ENCODE measurements around the gene TSPAN9.
"Not testable (repeated sequence)": the region's sequence is repeated elsewhere in the genome, so short reads cannot be mapped to it uniquely, and the experiment has no call there.

TSPAN9 gene

DNA sequence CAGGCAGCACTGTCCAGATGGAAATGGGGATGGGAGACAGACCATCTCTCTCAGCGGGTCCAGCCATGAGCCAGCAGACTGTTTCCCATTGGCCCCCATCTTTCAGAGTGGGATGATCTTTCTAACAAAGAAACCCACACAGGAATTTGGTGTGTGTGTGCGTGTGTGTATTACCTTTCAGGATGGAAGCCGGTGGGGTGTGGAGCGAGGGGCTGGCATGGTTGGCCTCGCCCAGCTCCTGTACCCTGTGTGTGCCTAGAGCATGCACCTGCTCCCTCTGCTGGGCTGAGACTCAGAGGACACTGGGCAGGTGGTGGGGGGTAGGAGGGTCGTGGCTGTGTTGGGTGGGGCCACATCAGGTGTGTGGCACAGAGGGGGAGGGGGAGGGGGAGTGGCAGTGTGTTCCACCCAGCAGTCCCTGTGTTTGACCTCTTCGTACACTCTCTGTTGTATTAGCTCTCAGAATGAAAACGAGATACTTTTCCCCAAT lies 33.0 kb upstream of the TSPAN9 start:
- DNase-seq (ENCODE audit: low read depth, low spot score): no peak

DNA sequence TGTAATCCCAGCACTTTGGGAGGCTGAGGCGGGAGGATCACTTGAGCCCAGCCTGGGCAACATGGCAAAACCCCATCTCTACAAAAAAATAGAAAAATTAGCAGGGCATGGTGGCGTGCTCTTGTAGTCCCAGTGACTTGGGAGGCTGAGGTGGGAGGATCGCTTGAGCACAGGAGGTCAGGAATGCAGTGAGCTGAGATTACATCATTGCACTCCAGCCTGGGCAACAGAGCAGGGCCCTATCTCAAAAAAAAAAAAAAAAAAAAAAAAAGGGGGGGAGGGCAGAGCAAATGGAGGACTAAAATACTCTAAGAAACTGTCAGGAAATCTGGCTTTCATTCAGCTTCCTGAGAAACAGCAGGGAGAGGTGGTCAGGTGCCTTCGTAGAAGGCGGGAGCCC lies 31.7 kb upstream of the TSPAN9 start:
- no peak for DNase-seq (ENCODE audit: low read depth, low spot score)

DNA sequence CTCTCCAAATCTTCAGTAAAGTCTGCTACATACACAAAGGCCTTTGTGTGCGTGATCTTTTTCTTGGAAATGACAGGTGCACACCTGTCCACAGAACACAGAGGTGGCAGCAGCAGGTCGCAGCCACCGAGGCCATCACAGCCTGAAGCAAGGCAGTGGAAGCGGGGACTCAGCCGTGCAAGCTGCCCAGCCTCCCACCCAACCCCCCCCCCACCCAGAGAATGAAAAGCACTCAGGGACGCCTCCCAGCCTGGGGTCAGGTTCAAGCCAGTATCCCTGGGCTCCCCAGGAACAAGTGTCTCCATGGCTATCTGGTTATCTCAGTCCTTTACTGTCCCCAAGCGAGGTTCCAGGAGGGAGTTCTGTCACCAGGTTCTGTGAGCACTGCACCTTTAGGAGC lies 31.2 kb upstream of the TSPAN9 start:
- no peak for DNase-seq (ENCODE audit: low read depth, low spot score)

DNA sequence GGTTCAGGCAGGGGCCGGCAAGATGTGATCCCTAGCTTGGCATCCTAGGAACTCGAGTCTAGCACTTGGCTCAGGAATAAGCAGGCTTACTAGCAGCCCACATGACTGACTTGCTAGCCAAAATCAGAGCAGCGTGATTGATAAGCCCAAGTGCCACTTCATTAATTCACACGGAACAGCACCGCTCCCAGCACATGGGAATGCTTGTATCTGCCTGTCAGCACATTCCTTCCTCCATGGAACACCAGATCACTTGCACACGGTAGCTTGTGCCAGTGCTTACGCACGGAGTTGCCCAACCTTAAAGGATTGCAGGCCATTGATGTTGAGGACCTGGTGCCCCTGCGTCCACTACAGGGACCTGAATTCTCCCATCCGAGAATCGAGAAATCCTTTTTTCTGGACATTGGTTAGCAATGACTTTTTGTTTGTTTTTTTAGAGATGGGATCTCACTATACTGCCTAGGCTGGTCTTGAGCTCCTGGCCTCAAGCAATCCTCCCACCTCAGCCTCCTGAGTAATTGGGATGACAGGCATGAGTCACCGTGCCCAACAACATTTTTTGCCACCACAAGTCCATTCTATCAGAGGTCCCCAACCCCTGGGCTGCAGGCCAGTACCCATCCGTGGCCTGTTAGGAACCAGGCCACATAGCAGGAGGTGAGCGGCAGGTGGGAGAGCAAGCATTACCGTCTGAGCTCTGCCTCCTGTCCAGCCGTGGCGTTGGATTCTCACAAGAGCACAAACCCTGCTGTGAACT lies 30.6 kb upstream of the TSPAN9 start:
- DNase-seq (ENCODE audit: low read depth, low spot score): no peak

DNA sequence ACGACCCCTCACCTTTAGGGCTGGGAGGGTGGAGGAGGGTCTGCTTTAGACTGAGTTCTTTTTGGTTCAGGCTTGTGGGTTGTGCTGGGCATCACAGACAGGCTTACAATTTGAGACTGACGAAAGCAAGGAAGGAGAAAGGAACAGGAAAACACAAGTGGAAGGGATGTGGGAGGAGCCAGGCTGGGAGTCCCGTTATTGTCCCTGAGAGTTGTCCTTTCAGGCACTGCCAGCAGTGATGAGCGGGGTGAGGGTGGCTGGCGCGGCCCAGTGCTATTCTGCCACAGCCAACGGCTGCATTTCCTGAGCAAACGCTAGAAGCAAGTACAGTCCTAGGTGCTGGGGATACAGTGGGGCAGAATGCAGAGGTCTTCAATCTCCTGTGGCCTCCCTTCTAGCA lies 29.2 kb upstream of the TSPAN9 start:
- DNase-seq (ENCODE audit: low read depth, low spot score): no peak

DNA sequence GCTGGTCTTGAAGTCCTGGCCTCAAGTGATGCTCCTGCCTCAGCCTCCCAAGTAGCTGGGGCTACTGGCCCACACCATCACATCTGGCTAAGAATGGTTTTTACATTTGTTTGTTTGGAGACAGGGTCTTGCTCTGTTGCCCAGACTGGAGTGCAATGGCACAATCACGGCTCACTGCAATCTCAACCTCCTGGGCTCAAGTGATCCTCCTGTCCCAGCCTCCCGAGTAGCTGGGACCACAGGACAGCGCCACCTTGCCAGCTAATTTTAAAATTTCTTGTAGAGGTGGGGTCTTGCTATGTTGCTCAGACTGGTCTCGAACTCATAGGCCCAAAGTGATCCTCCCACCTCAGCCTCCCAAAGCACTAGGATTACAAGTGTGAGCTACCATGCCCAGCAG lies 28.6 kb upstream of the TSPAN9 start:
- no peak for DNase-seq (ENCODE audit: low read depth, low spot score)

DNA sequence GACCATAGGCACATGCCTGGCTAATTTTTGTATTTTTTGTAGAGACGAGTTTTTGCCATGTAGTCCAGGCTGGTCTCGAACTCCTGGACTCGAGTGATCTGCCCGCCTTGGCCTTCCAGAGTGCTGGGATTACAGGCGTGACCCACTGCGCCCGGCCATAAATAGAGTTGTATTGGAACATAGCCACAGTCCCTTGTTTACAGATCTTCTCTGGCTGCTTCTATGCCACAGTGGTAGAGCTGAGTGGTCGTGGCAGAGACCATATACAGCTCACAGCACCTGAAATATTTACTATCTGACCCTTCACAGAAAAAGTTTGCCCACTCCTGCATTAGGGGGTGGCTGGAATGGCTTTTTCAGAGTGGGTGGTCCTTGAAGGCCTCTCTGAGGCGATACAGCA lies 28.0 kb upstream of the TSPAN9 start:
- no peak for DNase-seq (ENCODE audit: low read depth, low spot score)

DNA sequence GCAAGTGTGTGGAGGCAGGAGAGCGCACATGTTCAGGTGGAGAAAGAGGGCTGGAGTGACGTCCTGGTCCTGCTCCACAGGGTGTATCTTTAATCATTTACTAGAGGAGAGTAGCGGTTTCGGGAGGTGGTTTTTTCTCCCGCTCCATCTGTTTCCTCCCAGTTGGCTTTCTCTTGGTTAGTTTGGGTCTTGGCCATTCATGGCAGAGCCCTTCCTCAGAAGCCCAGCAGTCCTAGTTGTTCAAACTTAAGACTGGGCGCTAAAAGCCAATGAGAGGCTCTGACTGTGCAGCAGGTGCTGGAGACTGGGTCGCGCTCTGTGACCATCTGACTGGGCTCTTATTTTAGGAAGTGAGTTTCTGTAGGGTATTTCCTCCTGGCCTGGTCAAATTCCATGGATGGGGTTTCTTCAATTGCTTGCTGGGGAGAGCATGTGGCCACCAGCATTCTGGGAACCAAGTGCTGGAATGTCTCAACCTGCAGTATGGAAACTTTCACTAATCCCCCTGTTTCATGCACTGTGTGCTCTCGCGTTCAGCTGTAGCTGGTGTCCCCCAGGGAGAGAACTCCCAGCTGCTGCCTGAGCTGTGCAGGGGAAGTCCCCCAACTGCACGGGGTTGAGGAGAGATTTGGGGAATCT lies 27.4 kb upstream of the TSPAN9 start:
- no peak for DNase-seq (ENCODE audit: low read depth, low spot score)

DNA sequence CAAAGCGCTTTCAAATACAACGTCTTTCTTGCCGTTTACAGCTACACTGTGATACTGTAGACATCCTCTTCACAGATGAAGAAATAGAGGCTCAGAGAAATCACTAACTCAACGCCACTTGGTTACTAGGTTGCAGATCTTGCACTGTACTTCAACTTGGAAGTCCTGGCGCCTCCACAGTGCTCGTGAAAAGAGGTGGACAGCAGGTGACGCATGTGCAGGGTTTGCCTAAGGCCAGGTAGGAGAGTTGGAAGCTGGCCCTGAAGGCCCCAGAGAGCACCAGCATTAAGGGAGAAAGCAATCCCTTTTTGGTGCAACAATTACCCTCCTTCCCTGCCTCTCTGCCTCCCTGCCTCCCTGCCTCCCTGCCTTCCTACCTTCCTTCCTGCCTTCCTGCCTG lies 22.8 kb upstream of the TSPAN9 start:
- no peak for DNase-seq (ENCODE audit: low read depth, low spot score)

DNA sequence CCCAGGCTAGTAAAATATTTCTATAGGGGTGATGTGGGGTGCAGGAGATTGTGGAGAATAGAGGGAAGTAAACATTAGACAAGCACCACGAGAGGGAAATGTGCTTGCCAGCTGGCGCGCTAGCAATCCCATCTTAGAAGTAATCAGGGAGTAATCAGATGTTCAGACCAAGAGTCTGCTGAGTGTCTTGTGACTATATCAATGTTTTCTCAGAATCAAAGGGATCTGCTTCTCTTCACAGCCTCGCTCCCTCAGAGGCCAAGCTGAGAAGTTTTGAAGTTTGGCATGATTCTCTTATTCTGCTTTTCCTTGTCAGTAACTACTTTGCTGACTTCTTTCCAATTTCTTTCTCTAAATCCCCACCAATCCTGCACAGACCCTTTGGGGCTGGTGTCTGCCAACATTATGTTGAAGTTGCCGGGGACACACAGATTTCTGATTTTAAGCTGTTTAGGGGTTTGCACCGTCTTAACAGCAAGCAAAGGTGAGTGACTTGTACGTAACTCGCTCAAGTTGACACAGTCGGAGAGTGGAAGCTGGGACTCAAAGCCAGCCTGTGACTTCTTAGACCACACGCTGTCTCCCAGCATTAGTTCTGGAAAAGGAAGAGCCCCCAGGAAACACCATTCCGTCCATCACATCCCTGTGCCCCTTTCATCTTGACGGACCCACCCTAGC lies 22.0 kb upstream of the TSPAN9 start:
- no peak for DNase-seq (ENCODE audit: low read depth, low spot score)

DNA sequence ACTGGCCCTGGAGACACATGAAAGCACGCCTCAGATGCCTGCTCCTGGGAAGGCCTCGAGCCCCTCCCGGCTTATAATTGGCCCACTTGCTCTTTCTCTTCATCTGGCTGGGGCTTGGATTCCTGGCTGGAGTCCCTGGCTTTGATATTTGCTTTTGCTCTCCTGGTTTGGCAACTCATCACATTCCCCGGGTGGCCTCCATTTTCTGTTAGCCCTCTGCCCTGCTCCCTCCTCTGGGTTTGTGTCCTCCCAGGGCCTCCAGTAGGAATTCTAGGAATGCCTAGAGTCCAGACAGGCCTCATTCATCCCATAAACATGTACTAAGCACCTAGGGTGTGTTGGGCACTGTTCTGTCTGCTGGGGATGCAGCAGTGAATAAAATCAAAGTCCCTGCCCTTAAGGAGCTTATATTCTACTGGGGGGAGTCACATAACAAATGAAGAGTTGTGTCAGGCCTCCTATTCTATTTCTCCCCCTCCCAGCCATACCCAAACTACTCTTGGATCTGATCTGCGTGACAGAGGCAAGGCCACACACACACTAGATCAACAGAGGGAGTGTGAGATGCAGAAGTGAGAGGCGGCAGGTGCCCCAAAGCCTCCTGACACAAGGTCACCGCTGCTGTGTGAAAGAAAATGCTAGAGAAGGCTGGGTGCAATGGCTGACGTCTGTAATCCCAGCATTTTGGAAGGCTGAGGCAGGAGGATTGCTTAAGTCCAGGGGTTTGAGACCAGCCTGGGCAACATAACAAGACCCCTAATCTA lies 21.3 kb upstream of the TSPAN9 start:
- DNase-seq (ENCODE audit: low read depth, low spot score): no peak

DNA sequence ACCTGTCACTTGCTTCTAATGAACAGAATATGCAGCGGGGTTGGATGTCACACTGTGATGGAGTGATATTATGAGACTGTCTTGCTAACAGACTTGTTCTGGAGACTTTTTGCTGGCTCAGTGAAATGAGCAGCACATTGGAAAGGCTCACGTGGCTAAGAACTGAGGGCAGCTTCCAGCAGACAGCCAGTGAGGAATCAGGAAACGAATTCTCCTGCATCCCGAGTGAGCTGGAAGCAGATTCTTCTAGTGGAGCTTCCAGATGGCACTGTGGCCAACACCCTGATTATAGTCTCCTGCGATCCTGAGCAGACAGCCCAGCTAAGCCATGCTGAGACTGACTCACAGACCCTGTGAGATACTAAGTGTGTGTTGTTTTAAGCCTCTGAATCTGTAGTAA lies 16.1 kb upstream of the TSPAN9 start:
- no peak for DNase-seq (ENCODE audit: low read depth, low spot score)

DNA sequence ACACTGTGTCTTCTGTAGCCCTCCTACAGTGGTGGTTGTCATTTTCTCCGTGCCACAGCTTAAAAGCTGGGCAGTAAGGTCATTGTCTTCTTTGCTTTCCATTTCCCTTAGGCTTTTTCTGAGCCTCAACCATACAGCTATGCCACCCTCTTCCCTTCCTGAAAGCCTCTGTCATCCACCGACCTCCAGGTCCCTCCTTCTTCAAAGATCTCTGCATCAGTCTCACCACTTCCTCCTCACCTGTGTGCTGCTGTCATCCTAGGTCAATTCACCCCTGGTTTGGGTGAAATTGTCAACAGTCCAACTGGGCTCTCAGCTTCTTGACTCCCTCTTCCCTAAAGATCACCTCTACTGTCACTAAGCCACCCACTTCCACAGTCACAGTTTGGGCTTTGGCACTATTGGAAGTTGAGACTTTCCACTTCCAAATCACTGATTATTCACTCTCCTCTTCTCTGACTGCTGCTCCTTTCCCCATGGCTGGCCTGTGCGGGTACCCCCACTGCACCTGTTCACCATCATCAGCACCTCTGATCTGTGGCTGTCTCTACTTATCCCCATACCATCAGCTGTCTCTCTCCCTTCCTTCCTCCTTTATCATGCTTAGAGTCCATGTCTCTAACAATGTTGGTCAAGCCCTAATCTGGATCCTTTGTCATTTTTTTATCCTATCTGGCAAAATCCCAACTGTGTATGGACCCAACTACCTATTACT lies 15.5 kb upstream of the TSPAN9 start:
- no peak for DNase-seq (ENCODE audit: low read depth, low spot score)

DNA sequence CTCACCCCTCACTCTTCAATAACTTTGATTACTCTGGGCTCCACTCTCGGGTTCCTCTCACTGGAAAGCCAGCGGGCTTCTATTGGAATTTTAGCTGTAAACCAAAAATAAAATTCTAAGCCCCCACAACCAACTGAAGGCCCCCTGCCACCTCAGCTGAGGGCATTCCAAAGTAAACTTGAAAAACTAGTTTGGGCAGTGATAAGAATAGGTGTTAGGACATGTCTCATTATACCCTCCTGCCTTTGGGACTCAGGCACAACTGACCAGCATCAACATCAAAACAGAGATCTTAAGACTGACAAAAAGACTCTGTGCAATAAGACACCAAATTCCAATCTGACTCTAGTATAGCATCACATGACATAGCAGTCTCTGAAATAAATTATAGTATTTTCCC lies 11.9 kb upstream of the TSPAN9 start:
- no peak for DNase-seq (ENCODE audit: low read depth, low spot score)

DNA sequence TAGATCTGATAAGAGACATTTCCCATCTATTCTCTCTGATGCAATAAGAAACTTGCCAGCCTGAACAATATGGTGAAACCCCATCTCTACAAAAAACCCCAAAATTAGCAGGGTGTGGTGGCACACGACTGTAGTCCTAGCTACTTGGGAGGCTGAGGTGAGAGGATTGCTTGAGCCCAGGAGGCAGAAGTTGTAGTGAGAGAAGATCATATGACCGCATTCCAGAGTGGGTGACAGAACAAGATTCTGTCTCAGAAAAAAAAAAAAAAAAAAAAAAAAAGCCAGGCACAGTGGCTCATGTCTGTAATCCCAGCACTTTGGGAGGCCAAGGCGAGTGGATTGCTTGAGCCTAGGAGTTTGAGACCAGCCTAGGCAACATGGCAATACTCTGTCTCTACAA lies 11.3 kb upstream of the TSPAN9 start:
- not testable (repeated sequence) for DNase-seq (ENCODE audit: low read depth, low spot score)

DNA sequence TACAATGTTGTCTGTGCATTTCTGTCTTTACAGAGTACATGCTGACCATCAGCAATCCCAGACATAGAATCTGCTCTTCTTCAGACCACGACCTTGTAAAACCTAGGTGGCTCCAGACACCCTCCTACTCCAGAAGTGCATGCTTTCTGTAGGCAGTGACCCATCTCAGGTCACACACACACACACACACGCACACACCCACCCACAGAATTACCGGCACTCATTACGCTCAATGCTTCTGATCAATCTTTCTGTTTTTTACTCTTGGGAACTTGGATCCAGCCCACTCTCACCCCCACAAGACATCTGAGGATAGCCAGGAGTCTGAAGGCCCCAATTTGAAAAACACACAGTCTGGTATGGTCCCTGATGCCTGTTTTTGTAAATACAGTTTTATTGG lies 7.5 kb upstream of the TSPAN9 start:
- no peak for DNase-seq (ENCODE audit: low read depth, low spot score)

DNA sequence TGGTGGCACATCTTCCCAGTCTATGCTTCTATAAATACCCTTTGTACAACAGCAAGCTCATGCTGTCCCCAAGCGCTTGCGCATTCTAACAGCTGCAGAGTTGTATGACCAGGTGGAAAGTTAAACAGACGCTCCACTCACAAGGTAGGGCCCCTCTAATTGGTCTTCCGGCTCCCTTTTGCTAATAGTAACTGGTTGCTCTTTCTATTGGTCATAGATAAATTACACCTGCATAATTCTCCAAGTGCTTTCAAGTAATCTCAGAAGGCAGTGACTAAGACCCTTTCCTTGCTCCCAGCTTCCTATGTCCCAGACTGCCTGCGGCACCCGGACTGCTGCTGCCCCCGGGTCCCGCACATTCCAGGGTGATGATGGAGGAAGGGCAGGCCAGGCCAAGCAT lies 6.1 kb upstream of the TSPAN9 start:
- no peak for DNase-seq (ENCODE audit: low read depth, low spot score)

DNA sequence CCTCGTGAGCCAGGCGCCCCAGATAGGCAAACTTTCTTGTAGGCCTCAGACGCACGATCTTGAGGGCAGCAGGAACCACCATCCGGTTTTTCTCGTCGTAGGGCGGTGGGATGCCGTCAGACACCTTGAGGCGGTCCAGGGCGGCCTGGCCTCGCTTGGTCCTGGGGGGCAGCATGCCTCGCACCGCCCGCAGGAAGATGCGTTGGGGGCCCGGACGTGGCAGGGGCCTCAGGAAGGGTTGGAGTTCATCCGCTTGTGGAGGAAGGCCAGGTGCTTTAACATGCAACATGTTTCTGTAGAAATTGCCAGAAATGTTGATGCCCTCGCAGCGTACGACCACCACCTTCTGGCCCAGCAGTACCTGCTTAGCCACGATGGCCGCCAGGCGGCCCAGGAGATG lies 5.5 kb upstream of the TSPAN9 start:
- no peak for DNase-seq (ENCODE audit: low read depth, low spot score)

DNA sequence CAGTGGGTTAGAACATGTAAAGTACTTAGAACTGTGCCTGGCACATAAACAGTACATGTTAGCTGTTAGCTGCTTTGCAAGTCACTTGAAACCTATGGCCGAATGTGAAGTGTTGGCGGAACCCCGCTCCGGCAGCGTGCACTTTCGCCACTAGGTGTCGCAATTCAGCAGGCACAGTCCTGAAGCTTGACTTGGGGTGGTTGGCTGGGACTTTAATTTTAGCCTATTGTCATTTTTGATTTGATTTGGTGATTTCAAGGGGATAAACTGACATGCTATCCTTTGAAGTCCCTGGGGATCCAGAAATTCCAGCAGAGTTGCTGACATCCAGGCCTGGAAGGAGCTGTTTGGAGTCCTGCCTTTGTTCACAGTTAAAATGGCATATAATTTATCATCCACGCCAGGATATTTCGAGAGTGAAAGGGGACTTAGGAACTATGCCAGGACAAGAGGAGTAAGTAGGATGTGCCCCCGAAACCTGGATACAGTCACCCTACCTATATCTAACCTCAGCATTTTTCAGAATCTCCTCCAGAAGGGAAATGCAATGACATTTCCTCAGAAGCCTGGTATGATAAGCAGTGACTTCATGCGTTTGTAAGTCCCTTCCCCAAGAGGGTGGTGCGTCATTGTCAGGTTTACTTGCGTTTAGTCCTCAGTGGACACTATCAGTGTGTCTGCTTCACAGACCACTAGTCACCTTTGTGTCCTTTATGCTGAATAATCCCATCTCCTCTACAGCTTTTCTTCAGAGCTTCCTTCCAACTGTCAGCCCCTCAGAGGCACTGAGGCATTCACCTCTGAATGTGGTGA lies 3.5 kb upstream of the TSPAN9 start:
- peak; percentile 70 for DNase-seq (ENCODE audit: low read depth, low spot score)

DNA sequence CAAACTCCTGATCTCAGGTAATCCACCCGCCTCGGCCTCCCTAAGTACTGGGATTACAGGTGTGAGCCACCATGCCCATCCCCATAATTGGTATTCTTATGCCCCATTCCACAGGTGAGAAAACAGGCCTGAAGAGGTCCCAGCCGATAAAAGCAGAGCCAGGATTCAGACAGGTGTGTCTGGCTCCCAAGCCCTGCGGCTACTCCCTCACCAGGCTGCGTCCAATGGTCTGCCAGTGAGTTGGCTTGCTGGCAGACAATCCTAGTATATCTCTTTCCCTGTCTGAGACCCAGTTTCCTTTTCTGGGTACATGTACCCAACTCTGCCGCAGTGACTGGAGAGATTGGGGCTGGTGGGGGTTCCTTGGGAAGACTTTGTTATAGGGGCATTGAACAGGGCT lies 1.9 kb upstream of the TSPAN9 start:
- no peak for DNase-seq (ENCODE audit: low read depth, low spot score)

All from activated CD4-positive, CD25-positive, alpha-beta regulatory T cell treated with anti-CD3 and anti-CD28 coated beads, Interleukin-2, amount 50 U/mL, for 16 hours (primary cell).